NOMO-1 (cell line): ENCODE measurements around the gene ZNF736.
"Not testable (repeated sequence)": the region's sequence is repeated elsewhere in the genome, so short reads cannot be mapped to it uniquely, and the experiment has no call there.

Experiments
- DNase-seq, 2 experiments: peaks; one replicate each; lab custom pipeline; 2025; ENCODE audit not compliant: unreplicated experiment in 2 of 2; lab: John Stamatoyannopoulos, UW

The ZNF736 gene

DNA sequence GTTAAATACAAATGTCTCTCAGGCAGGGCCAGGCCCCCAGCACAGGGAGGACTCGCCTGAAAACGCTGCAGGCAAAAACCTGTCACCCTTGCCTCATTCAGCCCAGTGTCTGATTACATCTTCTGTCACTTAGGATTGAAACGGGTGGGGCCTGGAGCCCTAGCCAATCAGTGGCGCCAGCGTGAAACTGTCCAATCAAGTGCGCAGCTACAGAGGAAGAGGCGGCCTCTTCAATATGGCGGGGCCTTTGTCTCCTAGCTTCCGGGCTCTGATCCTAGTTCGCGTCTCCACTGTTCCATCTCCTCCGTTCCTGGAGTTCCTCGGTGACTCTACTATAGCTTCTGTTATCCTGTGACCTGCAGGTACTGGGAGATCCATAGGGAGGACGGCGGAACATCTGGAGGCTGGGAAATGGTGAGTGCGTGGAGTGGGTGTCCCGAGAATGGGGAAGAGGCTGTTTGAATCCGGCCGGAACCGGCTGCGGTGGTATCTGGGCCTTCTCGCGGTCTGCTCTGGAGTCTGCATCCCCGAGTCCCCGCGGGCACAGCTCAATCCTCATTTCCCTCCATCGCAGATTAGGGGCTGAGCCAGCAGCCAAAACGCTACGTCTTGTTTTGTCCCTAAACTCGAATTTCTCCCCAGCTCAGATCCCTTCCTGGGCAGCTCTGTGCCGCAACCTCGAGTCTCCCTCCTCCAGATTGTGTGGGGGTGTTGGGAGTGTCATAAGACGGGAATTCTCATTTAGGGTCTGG lies at the start of gene ZNF736:
ZNF736 (plus strand) TSS at position 222 of the 752 bp plus-strand sequence; CDS start at position 412, 190 bp downstream.
- peak; percentile 91 to 96 for DNase-seq

DNA sequence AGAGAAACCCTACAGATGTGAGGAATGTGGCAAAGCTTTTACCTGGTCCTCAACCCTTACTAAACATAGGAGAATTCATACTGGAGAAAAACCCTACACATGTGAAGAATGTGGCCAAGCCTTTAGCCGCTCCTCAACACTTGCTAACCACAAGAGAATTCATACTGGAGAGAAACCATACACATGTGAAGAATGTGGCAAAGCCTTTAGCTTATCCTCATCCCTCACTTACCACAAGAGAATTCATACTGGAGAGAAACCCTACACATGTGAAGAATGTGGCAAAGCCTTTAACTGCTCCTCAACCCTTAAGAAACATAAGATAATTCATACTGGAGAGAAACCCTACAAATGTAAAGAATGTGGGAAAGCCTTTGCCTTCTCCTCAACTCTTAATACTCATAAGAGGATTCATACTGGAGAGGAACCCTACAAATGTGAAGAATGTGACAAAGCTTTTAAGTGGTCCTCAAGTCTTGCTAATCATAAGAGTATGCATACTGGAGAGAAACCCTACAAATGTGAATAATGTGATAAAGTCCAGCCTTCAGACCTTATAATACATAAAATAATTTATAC lies 47.3 kb upstream of the ZNF736 start:
- no peak for DNase-seq

DNA sequence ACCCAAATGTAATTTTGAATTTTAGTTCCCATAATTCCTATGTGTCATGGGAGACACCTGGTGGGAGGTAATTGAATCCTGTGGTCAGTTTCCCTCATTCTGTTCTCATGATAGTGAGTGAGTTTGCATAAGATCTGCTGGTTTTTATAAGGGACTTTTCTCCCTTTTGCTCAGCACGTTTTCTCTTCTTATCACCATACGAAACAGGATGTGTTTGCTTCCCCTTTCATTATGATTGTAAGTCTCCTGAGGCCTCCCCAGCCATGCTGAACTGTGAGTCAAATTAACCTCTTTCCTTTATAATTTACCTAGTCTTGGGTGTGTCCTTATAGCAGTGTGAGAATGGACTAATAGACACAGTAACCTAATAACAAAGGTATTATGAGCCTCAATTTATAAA lies 36.1 kb upstream of the ZNF736 start:
- no peak for DNase-seq

DNA sequence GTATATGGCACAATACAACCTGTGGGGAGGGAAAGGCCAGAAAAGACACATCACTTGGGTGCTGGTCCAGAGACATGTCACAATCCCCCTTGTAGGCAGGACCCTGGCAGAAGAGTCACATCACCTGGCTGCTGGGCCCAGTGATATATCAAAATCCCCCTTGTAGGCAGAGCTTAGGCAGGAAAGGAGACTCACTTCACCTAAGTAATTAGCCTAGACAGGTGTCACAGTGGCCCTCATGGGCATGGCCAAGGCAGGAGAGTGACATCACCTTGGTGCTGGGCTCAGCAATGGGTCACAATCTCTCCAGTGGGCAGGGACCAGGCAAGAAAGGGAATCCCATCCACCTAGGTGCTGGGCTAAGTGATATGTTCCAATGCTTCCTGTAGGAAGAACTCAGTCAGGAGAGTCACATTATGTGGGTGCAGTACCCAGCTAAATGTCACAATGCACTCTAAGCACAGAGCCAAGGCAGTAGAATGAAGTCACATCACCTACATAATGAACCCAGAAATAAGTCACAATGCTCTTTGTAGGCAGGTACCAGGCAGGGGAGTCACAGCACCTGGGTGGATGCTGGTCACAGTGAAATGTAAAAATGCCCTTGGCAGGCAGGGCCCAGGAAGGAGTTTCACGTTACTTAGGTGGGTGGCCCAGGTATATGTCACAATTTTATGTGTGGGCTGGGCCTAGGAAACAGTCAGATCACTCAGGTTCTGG lies 18.9 kb upstream of the ZNF736 start:
- DNase-seq: no peak

DNA sequence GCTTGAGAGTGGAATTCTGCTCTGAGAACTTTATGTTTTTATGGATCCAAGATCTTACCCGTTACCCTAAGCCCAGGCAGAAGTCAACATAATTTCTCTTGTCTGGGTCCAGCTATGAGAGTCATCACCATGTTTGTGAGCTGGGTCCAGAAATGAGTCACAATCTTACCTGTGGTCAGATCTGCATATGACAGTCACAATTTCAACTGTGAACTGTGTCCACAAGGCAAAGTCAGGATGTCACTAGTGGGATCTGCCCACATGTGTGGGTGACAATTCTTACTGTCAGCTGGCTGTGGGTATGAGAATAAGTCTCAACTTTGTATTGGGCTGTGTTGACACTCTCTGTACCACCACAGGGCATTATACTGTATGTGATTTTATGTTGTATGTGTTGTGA lies 16.3 kb upstream of the ZNF736 start:
- not testable (repeated sequence) for DNase-seq

DNA sequence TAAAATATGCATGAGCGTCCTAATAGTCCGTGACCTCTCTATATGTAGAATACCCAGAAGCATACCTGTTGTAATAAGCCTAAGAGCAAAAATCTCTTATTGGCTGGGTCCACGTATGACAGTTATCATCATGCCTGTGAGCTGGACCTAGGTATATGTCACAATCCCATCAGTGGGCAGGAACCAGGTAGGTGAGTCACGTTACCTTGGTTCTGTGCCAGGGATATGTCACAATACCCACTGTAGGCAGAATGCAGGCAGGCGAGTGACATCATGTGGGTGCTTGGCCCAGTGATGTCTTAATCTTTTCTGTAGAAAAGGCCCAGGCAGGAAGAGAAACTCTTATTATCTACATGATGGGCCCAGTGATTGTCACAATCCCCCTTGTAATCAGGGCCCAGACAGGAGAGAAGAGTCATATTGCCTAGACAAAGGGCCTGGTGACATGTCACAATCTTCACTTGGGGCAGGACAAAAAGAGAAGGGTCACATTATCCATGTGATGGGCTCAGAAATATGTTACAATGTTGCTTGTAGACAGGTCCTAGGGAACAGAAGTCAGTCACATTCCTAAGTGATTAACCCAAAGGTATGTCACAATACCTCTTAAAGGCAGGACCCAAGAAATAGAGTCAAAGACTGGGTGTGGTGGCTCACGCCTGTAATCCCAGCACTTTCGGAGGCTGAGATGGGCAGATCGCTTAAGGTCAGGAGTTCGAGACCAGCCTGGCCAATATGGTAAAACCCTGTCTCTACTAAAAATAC lies 12.9 kb upstream of the ZNF736 start:
- no peak for DNase-seq

DNA sequence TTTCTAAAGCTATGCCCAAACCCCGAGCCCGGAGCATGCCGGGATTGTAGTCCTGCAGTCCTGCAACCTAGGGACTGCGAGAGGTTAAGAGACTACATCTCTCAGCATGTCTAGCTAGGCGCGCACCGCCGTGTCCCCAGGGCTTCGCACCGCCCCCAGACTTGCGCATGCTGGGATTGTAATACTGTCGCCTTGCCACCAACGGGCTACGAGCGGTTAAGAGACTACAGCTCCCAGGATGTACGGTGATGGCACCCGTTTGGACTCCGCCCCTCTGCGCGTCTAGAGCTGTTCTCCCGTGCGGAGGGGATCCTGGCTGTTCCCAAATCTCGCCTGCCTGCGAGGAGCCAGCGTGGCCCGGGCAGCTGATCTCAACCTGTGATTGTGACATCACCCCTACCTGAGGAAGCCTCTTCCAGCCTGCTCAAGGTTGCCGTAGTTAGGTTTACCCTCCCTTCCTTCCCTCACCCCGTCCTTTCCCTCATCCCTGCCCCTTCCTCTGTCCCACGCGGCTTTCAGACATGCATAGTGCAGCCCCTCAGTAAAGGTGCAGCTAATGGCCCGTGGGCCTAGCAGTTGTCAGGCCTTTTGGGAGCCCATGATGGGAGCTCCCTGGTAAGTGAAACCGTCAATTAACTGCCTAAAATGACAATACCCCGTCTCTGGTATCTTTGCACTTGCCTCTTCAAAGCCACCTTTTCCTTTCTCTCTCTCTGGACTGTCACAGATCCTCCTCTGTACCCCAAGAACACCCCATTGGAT lies 6.3 kb upstream of the ZNF736 start:
- peak; percentile 95 for DNase-seq

DNA sequence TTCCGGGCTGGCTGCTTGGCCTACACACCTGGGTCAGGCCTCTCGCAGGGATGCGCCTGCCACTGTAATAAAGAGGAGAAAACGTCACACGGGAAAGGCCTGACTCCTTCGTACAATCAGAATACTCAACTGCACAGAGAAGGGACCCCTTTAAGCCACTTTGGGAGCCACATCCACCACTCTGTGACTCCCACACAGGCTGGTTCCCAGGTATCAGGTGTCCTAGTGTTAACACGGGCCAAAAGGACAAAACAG lies 5.8 kb upstream of the ZNF736 start:
- no peak for DNase-seq

DNA sequence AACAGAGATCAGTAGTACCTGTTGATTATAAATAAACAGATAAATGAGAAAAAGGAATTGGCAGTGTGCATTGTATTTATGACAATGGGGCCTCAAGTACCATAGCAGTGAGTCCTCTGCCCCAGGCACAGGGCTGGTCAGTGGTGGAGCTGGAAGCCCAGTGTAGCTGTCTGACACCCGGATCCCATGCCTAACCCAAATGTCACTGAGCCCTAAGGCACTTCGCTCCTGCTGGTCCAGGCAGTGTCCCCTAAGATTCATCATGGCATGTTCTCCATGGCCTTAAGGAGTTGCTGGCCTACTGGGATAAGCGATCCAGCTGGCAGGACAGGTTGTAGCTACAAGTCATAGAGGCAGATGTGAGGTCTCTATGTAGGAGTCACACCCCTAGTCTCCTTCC lies 3.3 kb upstream of the ZNF736 start:
- DNase-seq: no peak

DNA sequence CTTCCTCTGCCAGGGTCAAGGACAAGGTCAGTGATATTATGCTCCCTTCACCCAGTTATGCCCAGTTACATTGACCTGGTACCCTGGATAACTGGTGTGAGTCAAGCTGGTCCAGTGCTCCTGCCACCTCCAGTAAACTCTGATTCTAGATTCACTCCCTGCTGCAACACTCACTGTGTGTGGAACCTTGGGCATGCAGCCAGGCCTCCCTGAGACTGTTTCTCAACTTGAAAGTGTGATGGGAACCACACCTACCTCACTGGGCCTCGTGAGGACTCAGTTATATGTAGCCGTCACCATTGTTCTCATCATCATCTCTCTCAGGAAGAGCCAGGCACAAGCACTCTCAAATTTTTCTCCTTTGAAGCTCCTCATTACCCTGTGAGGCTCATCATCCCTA lies 935 bp upstream of the ZNF736 start:
- DNase-seq: no peak

DNA sequence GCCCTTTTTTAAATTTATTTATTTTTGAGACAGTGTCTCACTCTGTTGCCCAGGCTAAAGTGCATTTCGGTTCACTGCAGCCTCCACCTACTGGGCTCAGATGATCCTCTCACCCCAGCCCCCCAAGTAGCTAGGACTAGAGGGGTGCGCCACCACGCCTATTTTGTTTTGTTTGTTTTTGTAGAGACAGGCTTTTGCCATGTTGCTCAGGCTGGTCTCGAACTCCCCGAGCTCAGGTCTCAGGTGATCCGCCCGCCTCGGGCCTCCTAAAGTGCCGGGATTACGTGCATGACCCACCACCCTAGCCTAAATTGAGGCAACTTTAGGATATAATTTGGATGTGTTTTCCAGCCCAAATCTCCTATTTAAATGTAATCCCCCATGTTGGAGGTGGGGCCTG lies 805 bp downstream of the ZNF736 start:
- DNase-seq: peak in 1 of 2 experiments; percentile 6

DNA sequence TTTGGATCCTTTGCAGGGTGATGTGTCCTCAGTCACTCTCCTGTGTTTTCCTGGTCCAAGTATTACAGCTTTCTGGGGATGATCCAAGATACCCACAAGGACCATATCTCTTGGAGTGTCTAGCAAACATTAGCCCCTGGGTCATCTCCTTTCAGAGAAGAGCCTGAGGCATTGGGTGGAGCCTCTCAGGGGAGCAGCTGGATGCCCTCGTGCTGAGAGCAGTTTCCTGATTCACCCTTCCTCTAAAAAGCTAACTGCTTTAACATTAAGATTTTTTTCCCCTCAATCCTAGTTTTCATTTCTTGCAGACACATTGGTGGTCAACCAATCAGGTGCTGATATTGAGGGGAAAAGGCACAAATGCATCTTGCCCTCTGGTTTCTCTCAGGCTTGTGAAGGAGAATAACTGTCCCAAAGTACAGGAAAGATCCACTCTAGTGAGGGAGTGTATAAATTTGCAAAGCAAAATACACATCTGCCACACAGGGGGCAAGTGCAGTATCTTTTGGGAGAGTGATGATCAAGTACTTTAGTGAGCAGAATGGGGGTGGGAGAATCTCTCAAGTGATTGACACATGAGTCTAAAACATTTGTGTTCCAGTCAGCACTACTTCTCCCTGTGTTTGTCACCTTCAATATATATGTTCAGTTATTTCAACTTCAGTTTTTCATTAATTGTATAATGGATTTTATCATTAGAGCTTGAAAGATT lies 2.4 kb downstream of the ZNF736 start:
- DNase-seq: not testable (repeated sequence)

DNA sequence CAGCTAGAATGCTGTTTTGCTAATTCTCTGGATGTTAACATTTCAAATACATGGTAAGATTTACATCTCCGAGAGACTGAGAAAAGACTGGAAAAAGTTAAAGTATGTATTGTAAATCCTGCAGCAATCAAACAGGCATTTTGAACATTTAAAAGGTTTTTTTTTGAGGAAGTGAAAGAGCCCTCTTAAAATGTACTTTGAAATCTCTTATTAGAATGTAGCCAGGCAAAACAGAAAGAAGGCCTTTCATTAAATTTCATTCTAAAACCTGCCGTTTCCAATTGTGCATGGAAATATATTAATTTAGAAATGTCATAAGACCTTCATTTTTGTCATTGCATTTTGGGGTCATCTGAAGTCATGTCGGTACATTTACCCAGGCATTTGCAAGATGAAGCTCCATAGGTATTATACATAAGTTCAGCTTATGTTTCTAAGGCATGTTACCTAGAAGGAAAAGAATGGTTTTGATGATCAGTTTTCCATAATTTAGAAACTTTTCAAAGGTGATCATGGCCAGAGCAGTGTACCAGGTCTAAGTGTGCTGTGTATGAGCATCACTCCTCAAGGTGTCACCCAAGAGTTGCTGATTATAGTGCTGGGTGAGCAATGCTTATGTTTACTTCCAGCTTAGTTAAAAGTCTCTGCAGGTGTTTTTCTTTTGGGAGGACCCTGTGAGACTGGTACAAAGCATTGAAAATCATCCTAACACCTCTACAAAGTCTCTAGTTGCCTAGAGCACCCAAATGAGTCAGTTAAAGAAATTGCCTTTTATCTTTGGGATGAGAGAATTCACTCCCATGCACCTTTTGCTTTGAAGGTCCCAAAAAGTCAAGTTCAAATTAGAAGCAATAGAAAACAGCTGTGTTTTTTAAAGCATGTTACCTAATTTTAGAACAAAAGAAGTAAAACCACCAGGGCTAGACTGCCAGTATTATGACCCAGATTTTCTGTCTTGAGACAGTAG lies 7.1 kb downstream of the ZNF736 start:
- DNase-seq: peak; percentile 50 to 77

DNA sequence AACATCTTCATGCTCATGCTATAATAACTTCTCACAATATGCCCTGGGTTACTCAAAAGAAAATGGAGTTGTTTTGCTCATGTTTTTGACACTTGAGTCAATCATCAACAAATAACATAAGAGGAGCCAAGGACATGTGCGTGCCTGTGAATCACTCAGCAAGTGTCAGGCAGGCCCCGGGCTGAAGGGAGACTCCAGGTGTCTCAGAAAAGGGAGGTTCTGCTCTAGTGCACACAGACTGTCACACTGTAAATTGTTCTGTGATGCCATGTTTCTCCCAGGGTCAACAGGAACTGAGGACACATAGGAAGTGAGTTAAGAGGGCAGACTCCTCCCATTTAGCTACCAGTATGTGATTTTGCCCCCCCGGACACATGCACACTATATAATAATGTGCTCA lies 10.4 kb downstream of the ZNF736 start:
- not testable (repeated sequence) for DNase-seq

DNA sequence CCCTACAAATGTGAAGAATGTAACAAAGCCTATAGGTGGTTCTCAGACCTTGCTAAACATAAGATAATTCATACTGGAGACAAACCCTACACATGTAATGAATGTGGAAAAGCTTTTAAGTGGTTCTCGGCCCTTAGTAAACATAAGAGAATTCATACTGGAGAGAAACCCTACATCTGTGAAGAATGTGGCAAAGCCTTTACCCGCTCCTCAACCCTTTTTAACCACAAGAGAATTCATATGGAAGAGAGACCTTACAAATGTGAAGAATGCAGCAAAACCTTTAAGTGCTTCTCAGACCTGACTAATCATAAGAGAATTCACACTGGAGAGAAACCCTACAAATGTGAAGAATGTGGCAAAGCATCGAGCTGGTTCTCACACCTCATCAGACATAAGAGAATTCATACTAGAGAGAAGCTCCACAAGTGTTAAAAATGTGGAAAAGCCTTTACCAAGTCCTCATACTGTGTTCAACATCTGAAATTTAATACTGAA lies 35.0 kb downstream of the ZNF736 start:
- not testable (repeated sequence) for DNase-seq

DNA sequence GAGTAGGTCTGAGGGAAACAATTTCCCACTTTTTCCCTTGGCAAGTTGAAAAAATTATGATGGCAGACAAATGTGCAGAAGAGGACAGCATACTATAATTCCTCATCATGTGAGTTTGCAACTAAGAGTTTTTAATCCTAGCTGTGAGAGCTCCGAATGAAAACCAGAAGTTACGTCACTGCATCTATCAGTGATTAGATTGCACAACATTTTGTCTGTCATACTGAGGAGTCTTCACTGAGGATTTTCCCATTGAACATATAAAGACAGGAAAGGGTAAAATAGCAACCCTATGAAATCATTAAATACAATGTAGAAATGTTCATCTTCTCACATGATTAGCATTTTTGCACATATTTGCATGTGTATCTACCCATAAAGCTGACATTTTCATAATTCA lies 45.8 kb downstream of the ZNF736 start:
- no peak for DNase-seq

DNA sequence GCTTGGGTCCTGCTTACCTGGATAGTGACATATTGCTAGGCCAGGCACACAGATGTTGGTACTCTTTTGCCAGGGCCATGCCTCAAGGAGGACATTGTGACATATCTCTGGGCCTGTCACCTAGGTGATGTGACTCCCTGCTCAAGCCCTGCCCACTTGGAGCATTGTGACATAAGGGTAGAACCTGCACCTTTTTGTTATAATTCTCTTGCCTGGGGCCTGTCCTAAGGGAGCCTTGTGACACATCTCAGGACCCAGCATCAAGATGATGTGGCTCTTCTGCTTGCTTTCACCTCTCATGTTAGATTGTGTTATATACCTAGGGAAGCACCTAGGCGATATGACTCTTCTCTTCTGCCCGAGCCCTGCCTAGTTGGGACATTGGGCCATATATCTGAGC lies 57.4 kb downstream of the ZNF736 start:
- DNase-seq: no peak

DNA sequence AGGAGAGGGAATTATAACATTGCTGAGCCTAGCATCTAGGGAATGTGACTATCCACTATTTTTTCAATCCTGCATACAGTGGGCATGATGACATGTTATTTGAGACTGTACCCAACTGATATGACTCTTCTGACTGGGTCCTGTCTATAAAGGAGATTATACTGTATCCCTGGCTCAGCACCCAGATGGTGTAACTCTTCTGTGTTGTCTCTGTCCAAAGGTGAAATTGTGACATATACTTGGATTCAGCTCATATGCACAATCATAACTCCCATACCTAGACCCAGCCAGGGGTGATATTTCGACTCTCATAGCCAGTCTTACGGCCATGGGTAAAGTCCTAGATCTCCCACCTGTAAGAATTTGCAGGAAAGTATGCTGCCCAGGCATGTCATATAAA lies 59.3 kb downstream of the ZNF736 start:
- DNase-seq: no peak

DNA sequence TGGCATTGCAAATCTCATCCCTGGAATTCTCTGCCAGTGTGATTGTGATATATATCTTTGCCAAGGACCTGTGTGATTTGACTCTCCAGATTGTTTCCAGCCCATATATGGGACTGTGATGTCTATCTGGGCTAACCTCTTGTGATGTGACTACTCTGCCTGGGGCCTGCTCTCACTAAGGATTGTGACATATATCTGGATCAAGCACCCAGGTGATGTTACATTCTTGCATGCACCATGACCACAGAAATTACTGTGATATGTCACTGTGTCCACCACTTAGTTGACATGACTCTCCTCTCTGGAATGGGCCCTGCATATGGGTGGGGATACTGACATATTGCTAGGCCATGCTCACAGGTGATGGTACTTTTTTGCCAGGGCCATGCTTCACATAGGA lies 86.6 kb downstream of the ZNF736 start:
- DNase-seq: no peak
